ENCODE measurements around the gene TBRG1.
A peak's percentile ranks its signal among the peaks of the same experiment; 100 is the strongest.

TBRG1 gene

DNA sequence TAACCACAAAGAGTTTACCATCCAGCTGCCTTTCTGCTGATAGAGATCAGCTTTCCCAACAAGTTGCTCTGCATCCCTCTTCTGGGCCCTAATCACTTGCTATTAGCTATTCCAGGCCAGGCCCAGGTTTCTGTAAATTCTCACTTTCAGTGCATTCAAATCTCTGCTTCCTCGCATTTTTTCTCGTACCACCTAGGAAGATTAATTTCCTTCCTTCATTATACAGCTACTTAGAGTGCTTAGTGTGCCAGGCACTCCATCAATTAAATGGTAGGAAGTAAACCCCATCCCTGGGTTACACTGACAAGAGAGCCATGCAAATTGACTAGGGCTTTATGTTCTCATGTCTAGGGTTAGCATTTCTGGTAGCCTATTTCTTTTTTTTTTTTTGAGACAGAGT lies 41.2 kb downstream of the TBRG1 start:
- no peak for DNase-seq

DNA sequence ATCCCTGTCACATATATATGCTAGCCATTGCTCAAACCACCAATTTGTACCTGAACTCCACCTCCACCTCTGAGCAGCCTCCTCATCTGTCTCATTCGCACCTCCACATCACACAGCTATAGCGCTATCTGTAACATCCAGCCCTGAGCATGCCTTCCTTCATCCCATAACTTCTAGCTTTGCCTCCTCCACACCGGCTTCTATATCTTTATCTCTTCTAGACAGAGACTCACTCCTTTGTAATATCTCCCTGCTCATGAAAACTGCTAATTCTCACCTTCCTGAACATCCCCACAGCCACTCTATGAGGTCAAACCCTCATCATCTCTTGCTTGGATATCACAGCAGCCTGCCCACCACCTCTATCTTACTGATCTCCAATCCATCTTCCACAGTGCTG lies 44.9 kb downstream of the TBRG1 start:
- DNase-seq, result no peak

DNA sequence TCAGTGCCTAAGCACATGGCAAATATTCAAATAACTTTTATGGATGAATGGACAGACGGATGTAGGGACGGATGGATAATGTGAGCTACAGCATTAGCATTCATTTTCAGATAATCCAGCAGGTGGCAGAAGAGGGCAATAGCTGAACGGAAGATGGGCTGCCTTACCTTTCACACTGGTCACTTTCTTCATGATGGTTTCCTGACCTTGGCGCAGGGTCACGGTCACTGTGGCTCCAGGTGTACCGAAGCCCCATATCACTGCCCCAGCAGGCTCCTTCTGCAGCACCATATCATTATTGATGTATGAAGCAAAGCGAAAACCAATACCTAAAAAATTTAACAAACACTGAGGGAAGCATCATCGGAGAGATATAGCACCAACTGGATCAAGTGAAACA lies 46.5 kb downstream of the TBRG1 start:
- peak; percentile 74 for DNase-seq

DNA sequence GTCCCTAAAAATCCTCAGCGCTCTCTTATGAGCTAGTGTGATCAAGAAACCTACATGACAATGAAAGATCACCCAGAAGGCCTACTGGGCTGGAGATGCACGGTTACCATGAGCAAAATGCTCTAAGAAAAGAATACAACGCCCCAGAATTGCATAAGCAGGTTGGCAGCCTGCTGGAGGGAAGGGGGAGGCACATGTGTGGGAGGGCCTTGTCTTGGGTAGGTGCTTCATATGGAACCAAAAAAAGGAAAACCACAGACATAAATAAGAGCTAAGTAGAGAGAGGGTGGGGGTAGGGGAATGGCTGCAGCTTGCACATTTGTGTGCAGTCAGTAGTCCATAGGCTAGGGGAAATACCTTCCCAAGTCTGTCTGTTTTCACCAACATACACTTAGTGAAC lies 48.1 kb downstream of the TBRG1 start:
- DNase-seq, result peak; percentile 94 to 95

DNA sequence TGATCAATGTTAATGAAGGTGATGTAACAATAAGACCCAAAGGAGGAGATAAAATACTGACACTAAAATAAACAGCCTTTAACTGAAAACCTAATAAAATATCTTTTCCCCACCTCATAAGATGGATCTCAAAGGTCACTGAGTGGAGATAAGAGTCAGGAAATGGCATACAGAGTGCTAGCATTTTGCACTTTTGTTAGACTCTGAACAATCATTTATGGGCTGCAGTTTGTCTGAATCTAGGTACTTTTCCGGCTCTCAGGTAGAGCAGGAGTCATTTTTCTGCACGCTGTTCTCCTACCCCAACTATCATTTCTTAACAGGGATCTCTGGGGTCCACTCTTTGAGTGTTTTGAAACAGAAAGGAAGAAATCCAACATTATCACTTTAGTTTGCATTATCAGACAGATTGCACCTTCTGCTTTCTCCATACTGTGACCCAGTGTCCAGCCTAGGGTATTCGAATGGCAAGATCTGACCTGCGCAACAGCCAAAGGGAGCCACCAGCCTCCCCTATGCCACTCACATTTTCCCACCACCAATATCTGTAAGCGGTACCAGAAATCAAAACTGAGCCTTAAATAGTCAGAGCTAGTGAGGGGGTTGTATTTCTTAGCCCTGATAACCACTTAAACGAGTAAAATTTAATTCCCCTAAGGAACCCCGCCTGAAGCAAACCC lies 50.0 kb downstream of the TBRG1 start:
- DNase-seq, result no peak

DNA sequence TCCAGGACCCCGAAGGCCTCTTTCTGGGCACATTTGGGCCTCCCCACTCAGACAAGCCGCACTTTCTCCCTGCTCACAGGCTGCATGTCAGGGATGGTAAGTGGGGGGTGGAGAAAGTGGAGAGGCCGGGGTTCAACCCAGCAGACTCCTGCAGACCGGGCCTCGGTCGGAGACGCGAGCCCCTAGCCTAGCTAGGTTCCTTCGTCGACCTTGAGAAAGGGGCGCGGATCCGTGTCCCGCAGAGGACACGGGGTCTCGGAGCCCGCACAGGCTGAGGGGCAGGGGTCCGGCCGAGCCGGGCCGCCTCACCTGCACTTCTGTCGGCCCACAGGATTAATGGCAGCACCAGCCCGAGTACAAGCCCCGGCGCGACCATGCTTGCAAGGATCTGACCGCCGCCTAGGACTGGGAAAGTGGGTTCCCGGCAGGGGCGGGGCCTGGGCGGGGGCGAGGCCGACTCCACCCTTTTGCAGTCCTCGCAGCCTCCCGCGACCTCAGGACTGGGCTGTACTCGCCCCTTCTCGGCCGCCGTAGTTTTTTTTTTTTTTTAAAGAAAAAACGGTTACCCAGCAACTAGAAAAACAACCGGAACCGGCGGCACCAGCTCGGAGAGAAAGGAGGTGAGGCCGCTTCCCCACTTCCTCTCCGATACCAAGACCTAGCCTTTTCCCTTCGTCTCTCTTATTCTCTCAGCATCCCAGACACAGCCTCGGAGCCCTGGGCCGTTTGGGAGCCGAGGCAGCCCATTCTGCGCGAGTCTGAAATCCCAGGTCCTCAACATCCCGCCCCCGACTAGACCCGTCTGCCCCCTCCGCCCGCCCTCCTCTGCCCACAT lies 50.9 kb downstream of the TBRG1 start, which contains the start of the genes SIAE and SPA17:
TSS of gene SIAE (minus strand) at position 407 of the 835 bp plus-strand sequence. CDS start at position 376, 31 bp downstream.
TSS of gene SPA17 (plus strand) at position 572 of the 835 bp plus-strand sequence. CDS start 1,361 bp downstream, outside the sequence.
- peak; percentile 86 to 88 for DNase-seq

DNA sequence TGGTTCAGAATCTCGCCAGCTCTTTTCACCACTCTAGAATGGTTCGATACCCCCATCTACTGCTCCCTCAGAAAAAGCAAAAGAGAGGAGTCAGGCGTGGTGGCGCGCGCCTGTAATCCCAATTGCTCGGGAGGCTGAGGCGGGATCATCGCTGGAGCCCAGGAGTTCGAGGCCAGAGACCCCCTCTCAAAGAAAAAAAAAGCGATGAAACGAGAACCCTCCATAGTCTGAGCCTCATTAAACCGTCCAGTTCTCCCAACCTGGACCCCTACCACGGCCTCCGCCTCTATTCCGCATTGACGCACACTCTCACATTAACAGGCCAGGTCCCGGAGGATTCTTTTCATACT lies 51.5 kb downstream of the TBRG1 start:
- no peak for DNase-seq

DNA sequence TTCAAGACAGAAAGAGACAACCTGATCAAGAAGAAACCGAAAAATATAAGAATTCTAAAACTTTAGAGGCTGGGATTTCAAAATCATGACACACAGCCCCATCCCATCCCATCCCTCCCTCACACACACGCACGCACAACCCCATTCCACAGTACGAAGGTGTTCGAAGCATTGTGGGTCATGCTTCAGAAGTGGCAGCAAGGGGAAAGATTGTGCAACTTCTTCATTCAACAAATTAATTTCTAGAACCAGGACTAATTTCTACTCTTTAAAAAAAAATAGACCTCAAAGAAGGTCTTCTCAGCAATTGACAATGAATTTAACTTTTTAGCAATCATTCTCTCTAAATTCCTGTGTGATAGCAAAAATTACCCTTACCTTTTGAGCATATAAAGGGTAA lies 51.9 kb downstream of the TBRG1 start:
- no peak for DNase-seq

DNA sequence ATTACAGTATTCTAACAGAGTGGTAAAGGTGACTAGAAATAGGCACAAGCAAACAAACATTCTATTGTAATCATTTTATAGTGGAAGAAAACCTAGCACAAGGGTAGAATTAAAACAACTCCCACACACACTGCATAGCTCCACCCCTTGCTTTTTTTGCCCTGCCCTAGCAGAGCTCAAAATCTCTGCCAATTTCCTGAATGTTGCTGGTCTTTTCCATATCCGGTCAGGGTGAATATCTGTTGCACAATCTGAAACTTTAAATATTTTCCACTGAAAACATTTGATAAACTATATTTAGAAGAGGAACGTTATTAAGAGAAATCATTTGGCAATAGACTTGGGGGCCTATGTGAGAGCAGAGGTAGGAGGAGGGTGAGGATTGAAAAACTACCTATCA lies 53.7 kb downstream of the TBRG1 start:
- DNase-seq, result no peak

DNA sequence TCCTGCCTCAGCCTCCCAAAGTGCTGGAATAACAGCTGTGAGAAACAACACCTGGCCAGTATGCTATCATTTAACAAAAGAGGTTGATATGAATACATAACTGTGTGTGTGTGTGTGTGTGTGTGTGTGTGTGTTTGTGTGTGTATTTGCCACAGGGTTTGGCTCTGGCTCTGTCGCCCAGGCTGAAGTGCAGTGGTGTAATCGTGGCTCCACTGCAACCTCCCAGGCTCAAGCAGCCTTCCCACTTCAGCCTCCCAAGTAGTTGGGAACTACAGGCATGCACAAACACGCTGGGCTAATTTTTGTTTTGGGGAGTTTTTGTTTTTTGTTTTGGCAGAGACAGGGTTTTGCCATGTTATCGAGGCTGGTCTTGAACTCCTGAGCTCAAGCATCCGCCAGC lies 55.8 kb downstream of the TBRG1 start:
- no peak for DNase-seq

DNA sequence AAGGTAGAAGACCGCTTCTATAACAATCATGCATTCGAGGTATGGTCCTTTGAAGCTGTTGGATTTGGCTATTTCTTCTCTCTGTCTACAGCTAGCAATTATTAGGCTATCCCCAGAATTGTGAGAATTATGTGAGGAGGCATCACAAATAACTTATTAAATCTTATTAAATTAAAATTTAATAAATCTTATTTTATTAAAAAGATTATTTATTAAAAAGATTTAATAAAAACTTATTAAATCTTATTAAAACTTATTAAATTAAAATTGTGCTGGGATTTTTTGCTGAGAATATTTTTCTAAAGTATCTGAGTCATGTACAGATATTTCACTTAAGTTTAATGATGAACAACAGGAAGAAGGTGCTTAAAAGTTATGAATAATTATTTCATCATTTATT lies 58.8 kb downstream of the TBRG1 start:
- DNase-seq, result no peak

DNA sequence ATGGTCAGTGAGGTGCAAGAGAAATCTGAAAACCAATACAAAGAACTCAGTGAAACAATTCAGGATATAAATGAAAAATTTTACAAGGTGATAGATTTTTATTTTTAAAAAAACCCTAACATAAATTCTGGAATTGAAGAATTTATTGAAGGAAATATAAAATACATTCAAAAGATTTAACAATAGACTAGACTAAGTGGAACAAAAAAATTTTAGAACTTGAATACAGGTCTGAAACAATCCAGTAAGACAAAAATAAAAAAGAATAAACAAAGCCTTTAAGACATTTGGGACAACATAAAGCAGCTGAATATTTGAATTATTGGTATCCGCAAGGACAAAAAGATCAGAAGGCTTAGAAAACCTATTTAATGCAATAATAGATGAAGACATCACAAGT lies 59.8 kb downstream of the TBRG1 start:
- no peak for DNase-seq
